WERI-Rb-1 (cell line): Measurements from ENCODE around the gene SCUBE3.

Experiments
- DNase-seq: peaks from one replicate; pipeline ENCODE4 v3.0.0-alpha.2; 2020
- H3K27ac ChIP-seq: fragments of 250-450 bp; sonication (Bioruptor Pico); 2 replicates; pipeline ENCODE4 v1.5.1; 2020; ENCODE audit warnings: mild to moderate bottlenecking, moderate library complexity
- H3K27me3 ChIP-seq: fragments of 250-450 bp; sonication (Bioruptor Pico); 2 replicates; pipeline ENCODE4 v1.5.1; 2021; ENCODE audit warnings: mild to moderate bottlenecking, low read depth, moderate library complexity; ENCODE audit not compliant: insufficient read depth, severe bottlenecking
- H3K36me3 ChIP-seq: fragments of 250-450 bp; sonication (Bioruptor Pico); 2 replicates; pipeline ENCODE4 v1.5.1; 2020; ENCODE audit warnings: mild to moderate bottlenecking, moderate library complexity
- H3K4me3 ChIP-seq: 2 replicates; pipeline ENCODE4 v1.5.1; 2011; ENCODE audit warnings: low read depth, mild to moderate bottlenecking, control low read depth, low read length
- H3K9me3 ChIP-seq: fragments of 250-450 bp; sonication (Bioruptor Pico); 2 replicates; pipeline ENCODE4 v1.5.1; 2021; ENCODE audit warnings: mild to moderate bottlenecking, moderate library complexity; ENCODE audit not compliant: severe bottlenecking
- TF ChIP-seq, protein P1 (sequence below): IDR thresholded peaks from 2 replicates; pipeline ENCODE4 v1.5.1; 2011; ENCODE audit warnings: low read depth, mild to moderate bottlenecking, control low read depth, inconsistent platforms, low read length

SCUBE3 gene

DNA sequence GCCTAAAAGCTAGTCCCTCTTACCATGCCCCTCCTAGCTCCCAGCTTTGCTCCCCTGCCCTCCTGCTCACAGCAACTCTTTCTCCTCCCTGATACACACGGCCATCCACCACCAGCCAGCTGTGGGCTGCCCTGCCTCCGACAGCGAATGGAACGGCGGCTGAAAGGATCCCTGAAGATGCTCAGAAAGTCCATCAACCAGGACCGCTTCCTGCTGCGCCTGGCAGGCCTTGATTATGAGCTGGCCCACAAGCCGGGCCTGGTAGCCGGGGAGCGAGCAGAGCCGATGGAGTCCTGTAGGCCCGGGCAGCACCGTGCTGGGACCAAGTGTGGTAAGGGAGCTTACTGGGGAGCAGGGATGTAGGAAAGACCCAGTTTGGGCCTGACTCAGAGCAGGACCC lies 29.1 kb downstream of the SCUBE3 start:
- Histone ChIP-seq H3K27me3 (no peaks in the 10 kb centered on the region), H3K4me3 (no peak overlapping the region), H3K27ac (no peak overlapping the region), H3K36me3 (peaks cover 48% of the 10 kb centered on the region), H3K9me3 (no peaks in the 10 kb centered on the region)
- no peak for DNase-seq
- TF ChIP-seq, protein P1, sequence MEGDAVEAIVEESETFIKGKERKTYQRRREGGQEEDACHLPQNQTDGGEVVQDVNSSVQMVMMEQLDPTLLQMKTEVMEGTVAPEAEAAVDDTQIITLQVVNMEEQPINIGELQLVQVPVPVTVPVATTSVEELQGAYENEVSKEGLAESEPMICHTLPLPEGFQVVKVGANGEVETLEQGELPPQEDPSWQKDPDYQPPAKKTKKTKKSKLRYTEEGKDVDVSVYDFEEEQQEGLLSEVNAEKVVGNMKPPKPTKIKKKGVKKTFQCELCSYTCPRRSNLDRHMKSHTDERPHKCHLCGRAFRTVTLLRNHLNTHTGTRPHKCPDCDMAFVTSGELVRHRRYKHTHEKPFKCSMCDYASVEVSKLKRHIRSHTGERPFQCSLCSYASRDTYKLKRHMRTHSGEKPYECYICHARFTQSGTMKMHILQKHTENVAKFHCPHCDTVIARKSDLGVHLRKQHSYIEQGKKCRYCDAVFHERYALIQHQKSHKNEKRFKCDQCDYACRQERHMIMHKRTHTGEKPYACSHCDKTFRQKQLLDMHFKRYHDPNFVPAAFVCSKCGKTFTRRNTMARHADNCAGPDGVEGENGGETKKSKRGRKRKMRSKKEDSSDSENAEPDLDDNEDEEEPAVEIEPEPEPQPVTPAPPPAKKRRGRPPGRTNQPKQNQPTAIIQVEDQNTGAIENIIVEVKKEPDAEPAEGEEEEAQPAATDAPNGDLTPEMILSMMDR = no peak

DNA sequence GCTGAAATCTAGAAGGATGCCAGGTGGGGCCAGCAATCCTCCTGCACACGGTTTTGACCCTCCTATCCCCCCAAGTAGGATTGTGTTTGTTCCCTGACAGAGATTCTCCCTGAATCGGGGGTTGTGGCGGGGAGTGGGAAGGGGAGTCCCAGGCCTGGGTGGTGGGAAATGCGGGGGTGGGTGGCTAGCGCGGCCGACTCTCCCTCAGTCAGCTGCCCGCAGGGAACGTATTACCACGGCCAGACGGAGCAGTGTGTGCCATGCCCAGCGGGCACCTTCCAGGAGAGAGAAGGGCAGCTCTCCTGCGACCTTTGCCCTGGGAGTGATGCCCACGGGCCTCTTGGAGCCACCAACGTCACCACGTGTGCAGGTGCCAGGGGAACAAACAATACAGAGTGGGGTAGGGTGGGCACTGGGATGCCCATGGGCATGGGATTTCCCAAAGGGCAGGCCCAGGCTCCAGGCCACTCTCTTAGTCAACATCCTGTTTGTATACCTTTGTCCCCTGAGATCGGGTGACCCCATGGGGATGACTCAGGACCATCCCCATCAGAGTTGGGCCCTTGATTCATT lies 29.7 kb downstream of the SCUBE3 start:
- H3K4me3 ChIP-seq = no peak overlapping the region
- no peaks in the 10 kb centered on the region for H3K9me3 ChIP-seq
- TF ChIP-seq, protein P1 = no peak
- H3K36me3 ChIP-seq = peaks cover 44% of the 10 kb centered on the region
- H3K27me3 ChIP-seq = no peaks in the 10 kb centered on the region
- DNase-seq = no peak
- no peak overlapping the region for H3K27ac ChIP-seq

DNA sequence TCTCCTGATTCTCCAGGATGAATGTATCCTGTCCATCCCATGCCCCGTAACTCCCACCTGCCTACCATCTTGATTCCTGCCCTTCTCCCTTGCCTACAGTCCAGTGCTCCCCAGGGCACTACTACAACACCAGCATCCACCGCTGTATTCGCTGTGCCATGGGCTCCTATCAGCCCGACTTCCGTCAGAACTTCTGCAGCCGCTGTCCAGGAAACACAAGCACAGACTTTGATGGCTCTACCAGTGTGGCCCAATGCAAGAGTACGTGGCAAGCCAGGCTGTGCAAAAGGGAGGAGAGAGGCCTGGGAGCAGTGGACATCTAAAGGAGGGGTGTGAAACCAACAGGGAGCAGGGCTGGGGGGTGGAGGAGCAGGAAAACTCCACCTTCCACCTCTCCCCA lies 30.8 kb downstream of the SCUBE3 start:
- DNase-seq = no peak
- H3K9me3 ChIP-seq = no peaks in the 10 kb centered on the region
- H3K27ac ChIP-seq = no peak overlapping the region
- H3K27me3 ChIP-seq = no peaks in the 10 kb centered on the region
- H3K4me3 ChIP-seq = no peak overlapping the region
- H3K36me3 ChIP-seq = peaks cover 42% of the 10 kb centered on the region
- TF ChIP-seq, protein P1 = no peak

DNA sequence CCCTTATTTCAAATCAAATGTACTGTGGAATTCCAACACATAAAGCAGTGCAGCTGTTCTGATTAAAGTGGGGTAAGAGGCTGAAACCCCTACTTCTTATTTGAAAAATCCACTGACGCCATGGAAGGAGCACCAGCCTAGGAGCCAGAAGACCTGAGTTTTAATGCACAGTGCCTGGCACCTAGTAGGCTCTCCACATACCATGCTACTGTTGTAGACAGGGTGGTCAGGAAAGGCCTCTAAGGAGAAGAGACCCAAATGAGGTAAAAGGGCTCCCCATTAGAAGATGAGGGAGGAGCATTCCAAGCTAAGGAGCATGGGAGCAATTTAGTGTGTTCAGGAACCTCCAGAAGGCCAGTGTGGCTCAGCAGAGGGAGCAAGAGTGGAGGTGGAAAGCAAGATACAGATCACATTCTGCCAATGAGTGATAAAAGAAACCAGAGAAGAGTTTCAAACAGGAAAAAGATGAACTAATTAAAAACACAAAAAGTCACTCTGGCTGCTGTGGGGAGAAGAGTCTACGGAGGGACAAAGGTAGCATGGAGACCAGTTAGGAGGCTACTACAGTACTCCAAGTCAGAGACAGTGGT lies 34.0 kb downstream of the SCUBE3 start:
- H3K4me3 ChIP-seq = no peak overlapping the region
- TF ChIP-seq, protein P1 = no peak
- no peak overlapping the region for H3K27ac ChIP-seq
- peaks cover 39% of the 10 kb centered on the region for H3K36me3 ChIP-seq
- H3K9me3 ChIP-seq = no peaks in the 10 kb centered on the region
- DNase-seq = no peak
- H3K27me3 ChIP-seq = no peaks in the 10 kb centered on the region

DNA sequence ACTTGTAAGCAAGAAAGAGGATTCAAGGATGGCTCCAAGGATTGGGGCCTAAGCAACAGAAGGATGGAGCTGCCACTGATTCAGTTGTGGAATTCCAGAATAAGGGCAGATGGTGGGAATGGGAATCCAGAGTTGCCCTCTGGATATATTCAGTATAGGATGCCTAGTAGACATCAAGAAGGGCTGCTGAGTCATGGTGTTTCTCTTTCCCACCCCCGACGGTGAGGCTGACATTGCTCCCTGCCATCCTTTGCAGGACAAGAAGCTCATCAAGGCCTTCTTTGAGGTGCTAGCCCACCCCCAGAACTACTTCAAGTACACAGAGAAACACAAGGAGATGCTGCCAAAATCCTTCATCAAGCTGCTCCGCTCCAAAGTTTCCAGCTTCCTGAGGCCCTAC lies 34.5 kb downstream of the SCUBE3 start:
- Histone ChIP-seq H3K27me3 (no peaks in the 10 kb centered on the region), H3K9me3 (no peaks in the 10 kb centered on the region), H3K36me3 (peaks cover 36% of the 10 kb centered on the region), H3K27ac (no peak overlapping the region), H3K4me3 (no peak overlapping the region)
- no peak for DNase-seq
- TF ChIP-seq, protein P1 = no peak

DNA sequence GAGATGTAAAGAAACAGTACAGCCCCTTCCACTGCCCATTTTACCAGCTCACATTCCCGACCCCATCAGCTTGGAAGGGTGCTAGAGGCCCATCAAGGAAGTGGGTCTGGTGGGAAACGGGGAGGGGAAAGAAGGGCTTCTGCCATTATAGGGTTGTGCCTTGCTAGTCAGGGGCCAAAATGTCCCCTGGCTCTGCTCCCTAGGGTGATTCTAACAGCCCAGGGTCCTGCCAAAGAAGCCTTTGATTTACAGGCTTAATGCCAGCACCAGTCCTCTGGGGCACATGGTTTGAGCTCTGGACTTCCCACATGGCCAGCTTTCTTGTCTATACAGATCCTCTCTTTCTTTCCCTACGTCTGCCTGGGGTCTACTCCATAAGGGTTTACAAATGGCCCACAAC lies 35.2 kb downstream of the SCUBE3 start:
- TF ChIP-seq, protein P1 = no peak

More for the DNA sequence above, 35.2 kb downstream of the SCUBE3 start:
- Histone ChIP-seq H3K4me3 (no peak overlapping the region), H3K27me3 (no peaks in the 10 kb centered on the region), H3K36me3 (peaks cover 33% of the 10 kb centered on the region), H3K27ac (no peak overlapping the region), H3K9me3 (no peaks in the 10 kb centered on the region)
- DNase-seq = no peak
